Mucosa of descending colon (tissue), 3 donors: ENCODE data around the gene TNK2. TPM values are rescaled to one million over a fixed set of nuclear protein-coding genes. Genes with fewer than 3 reads are reported as not detected.
"Not testable (repeated sequence)": the region's sequence is repeated elsewhere in the genome, so short reads cannot be mapped to it uniquely, and the experiment has no call there.

Source experiments
- ATAC-seq: fragments of 200-7000 bp; cut with Tn5 transposase; one replicate; pipeline ENCODE4 v1.9.1; 2020; ENCODE audit warnings: mild to moderate bottlenecking, moderate library complexity
- DNase-seq, 3 donors: peaks; one replicate each; pipeline ENCODE4 v3.0.0-alpha.2; 2020
- H3K36me3 ChIP-seq: fragments of 200-600 bp; one replicate; pipeline ENCODE4 v1.8.0; 2021; ENCODE audit warnings: low read depth, mild to moderate bottlenecking
- H3K4me1 ChIP-seq: fragments of 200-600 bp; one replicate; pipeline ENCODE4 v1.8.0; 2021; ENCODE audit warnings: low read depth, mild to moderate bottlenecking
- H3K4me3 ChIP-seq: fragments of 200-600 bp; one replicate; pipeline ENCODE4 v1.8.0; 2021; ENCODE audit warnings: mild to moderate bottlenecking
- H3K9me3 ChIP-seq: fragments of 200-600 bp; one replicate; pipeline ENCODE4 v1.8.0; 2021; ENCODE audit warnings: mild to moderate bottlenecking
- intact Hi-C, 2 donors: fragments of 100-400 bp; cut with DNase I in 1 of 2; cut with micrococcal nuclease in 1 of 2; formaldehyde crosslinking; loops; one replicate each; pipeline versions ENCODE4 v1.11.0 to v1.11.1; 2022; cut with DNase I, micrococcal nuclease
- total RNA-seq, 3 donors: library from RNA; stranded (reverse); fragmentation: NEBNext Ultra II Directional in 2 of 3; extraction: Animal tissue kit (Norgen Biotek cat#: 25700) in 2 of 3; gene quantifications; one replicate each; pipeline versions ENCODE4 v1.2.1 to v1.2.4, GENCODE V29; 2021 to 2023
- TF ChIP-seq, protein P1 (sequence below): fragments of 200-600 bp; IDR thresholded peaks from one replicate; pipeline ENCODE4 v1.8.0; 2022; ENCODE audit warnings: antibody characterized with exemption, mild to moderate bottlenecking
- donor health status: DM: no; HTN: no; CAD: no; lungs with moderate emphysema.
- donor health status: DM: no; HTN: no; CAD: no.
- donor health status: DM: no; HTN: yes; CAD: no.

The TNK2 gene
- total RNA-seq, 3 donors from 2014 or later: 16.8 to 61.1 (median 28.0) TPM

DNA sequence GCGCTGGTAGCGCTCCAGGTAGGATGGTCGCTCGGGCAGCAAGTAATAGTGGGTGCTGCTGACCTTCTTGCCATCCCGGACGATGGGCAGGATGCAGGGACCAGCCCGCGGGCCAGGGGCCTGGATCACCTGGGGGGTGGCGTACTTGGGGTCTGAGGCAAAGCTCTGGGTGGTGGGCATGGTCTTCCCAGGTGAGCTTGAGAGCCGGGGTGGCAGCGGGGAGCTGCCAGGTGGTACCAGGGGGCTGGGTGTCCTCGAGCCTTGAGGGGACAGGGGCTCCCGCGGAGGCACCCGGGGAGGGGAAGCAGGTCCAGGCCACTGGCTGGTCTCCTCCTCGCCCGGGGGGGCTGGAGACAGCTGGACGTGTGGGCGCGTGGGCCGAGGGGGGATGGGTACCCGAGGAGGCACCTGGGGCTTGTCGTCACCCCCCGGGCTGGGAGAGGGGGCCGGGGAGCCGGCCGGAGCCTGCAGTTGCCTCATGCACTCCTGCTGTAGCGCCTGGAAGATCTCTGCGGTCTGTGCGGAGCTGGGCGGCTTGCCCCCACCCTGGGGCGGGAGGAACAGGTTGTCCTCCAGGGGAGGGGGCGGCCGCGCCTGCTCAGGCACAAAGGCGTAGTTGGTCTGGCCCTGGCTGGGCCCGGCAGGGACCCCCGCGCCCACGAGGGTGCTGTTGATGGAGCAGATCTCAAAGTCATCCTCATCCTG is 40.6 kb downstream of the TNK2 start:
- H3K9me3 ChIP-seq: no peaks in the 10 kb centered on the region

DNA sequence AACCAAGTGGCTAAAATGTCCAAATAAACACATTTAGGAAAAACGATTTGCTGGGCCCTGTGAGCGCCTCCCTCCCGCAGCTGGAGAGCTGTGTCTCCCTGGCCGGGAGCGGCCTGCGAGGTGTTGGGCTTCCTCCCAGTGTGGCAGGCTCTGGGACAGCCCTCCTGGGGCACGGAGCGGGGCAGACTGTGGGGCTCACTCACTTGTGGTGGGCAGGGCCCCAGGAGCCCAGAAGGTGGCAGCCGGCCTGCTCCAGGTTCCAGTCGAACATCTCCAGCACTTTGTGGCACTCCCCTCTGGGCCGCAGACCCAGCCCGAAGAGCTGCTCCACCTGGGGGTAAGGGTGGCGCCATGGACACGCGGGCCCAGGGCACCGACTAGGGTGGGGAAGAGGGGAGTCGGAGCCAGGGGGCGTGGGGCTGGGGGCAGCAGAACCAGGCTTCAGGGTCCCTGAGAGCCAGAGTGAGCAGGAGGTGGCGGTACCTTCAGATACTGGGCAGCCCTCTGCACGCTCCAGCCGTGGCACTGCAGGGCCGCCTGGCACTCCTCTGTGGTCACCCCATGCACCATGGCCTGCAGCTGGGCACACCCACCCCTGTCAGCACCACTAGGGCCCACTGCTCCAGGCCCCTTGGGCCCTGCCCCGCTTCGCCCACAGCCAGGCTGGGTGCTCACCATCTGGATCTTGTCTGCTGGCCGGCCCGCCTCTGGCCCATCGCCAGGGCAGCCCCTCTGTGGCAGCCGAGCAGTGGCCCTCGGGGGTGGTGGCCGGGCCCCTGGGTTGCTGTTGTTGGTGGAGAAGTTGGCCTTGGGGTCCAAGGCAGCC is 41.5 kb downstream of the TNK2 start:
- no peaks in the 10 kb centered on the region for H3K36me3 ChIP-seq

More for the DNA sequence above, 40.6 kb downstream of the TNK2 start:
- intact Hi-C loops: no loop called here
- Histone ChIP-seq H3K4me1 (no peaks in the 10 kb centered on the region), H3K4me3 (no peak overlapping the region), H3K36me3 (no peaks in the 10 kb centered on the region)
- ATAC-seq: no peak
- TF ChIP-seq, protein P1, sequence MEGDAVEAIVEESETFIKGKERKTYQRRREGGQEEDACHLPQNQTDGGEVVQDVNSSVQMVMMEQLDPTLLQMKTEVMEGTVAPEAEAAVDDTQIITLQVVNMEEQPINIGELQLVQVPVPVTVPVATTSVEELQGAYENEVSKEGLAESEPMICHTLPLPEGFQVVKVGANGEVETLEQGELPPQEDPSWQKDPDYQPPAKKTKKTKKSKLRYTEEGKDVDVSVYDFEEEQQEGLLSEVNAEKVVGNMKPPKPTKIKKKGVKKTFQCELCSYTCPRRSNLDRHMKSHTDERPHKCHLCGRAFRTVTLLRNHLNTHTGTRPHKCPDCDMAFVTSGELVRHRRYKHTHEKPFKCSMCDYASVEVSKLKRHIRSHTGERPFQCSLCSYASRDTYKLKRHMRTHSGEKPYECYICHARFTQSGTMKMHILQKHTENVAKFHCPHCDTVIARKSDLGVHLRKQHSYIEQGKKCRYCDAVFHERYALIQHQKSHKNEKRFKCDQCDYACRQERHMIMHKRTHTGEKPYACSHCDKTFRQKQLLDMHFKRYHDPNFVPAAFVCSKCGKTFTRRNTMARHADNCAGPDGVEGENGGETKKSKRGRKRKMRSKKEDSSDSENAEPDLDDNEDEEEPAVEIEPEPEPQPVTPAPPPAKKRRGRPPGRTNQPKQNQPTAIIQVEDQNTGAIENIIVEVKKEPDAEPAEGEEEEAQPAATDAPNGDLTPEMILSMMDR: no peak
- DNase-seq: peak in 1 of 3 donors; percentile 52

DNA sequence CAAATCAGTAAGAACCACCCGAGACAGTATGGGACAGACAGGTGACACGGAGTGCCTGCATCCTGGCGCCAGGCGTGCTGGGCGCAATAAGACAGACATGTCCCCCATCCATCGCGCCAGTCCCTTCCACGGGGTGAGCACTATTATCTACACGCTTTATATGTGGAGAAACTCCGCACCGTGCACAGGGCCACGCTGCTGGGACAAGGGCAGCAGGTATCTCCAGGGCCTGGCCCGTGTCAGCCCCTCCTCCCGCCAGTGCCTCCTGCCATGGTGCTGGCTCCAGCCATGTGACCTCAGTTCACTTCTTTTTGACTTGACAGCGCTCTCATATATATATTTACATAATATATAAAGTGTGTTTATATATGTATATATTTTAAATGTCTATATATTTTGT is 42.6 kb downstream of the TNK2 start:
- Histone ChIP-seq H3K4me3 (no peak overlapping the region), H3K9me3 (no peaks in the 10 kb centered on the region), H3K36me3 (no peaks in the 10 kb centered on the region), H3K4me1 (no peaks in the 10 kb centered on the region)
- intact Hi-C loops: no loop called here
- DNase-seq (peak in 1 of 3 donors; percentile 31), ATAC-seq (no peak)
- TF ChIP-seq, protein P1: no peak

More for the DNA sequence above, 41.5 kb downstream of the TNK2 start:
- intact Hi-C loops: no loop called here
- ATAC-seq (no peak), DNase-seq (peak in 1 of 3 donors; percentile 50)
- Histone ChIP-seq H3K4me3 (no peak overlapping the region), H3K9me3 (no peaks in the 10 kb centered on the region), H3K4me1 (no peaks in the 10 kb centered on the region)
- TF ChIP-seq, protein P1: no peak

GRCh38 chr3:195863121-195864061 is 45.0 kb downstream of the TNK2 start:
- DNase-seq (peak; percentile 86 to 93 (median 91)), ATAC-seq (peak; percentile 97)
- Histone ChIP-seq H3K4me1 (no peaks in the 10 kb centered on the region), H3K9me3 (no peaks in the 10 kb centered on the region), H3K36me3 (no peaks in the 10 kb centered on the region), H3K4me3 (no peak overlapping the region)
- TF ChIP-seq, protein P1: peak; percentile 90
- intact Hi-C loops: loop anchor here in 1 of 2 donors (2.0 kb wide), 1 partner anchor 31 kb away; no protein-coding TSS in a partner anchor

DNA sequence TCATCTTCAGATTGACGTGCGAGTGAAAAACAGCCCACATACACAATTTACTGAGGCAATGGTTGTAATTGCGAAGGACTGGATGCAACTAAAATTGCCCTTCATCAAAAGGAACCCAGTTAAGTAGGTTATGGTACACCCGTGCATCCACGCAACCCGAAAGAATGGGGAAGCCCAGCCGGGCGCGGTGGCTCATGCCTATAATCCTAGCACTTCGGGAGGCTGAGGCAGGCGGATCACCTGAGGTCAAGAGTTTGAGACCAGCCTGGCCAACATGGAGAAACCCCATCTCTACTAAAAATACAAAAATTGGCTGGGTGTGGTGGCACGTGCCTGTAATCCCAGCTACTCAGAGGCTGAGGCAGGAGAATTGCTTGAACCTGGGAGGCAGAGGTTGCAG is 46.0 kb downstream of the TNK2 start:
- not testable (repeated sequence) for DNase-seq, H3K36me3 ChIP-seq, H3K4me1 ChIP-seq, ATAC-seq, H3K4me3 ChIP-seq, H3K9me3 ChIP-seq
- intact Hi-C loops: loop anchor here in 1 of 2 donors (2.0 kb wide), 1 partner anchor 32 kb away; no protein-coding TSS in a partner anchor
